Thyroid gland (tissue), 4 donors: Measurements from ENCODE around the gene WDTC1. TPM values are rescaled to one million over a fixed set of nuclear protein-coding genes. Genes with fewer than 3 reads are reported as not detected.
"Not testable (repeated sequence)": the region's sequence is repeated elsewhere in the genome, so short reads cannot be mapped to it uniquely, and the experiment has no call there.

Experiments used
- DNase-seq, 2 donors: peaks; one replicate each; pipeline ENCODE4 v3.0.0-alpha.2; 2019
- H3K27ac ChIP-seq, 3 donors: fragments of 200-600 bp; sonication (generic); 1 replicate in 2 of 3; 2 replicates in 1 of 3; pipeline ENCODE4 v1.5.1; 2016 to 2019; ENCODE audit warnings: mild to moderate bottlenecking in 1 of 3, moderate library complexity in 1 of 3
- H3K27me3 ChIP-seq: fragments of 200-600 bp; sonication (generic); one replicate; pipeline ENCODE4 v1.5.1; 2019
- H3K36me3 ChIP-seq, 2 donors: fragments of 200-600 bp; sonication (generic); one replicate each; pipeline ENCODE4 v1.5.1; 2016 to 2019
- H3K4me1 ChIP-seq, 2 donors: fragments of 200-600 bp; sonication (generic); one replicate each; pipeline ENCODE4 v1.5.1; 2017 to 2019
- H3K4me3 ChIP-seq, 3 donors: fragments of 200-600 bp; sonication (generic); replicated peaks in 1 of 3; 1 replicate in 2 of 3; 2 replicates in 1 of 3; pipeline ENCODE4 v1.5.1; 2016; ENCODE audit warnings: mild to moderate bottlenecking in 1 of 3
- H3K9me3 ChIP-seq: fragments of 200-600 bp; sonication (generic); one replicate; pipeline ENCODE4 v1.5.1; 2017
- POLR2A ChIP-seq, 2 donors: fragments of 450-650 bp; IDR thresholded peaks; one replicate each; pipeline ENCODE4 v1.6.1; 2017; ENCODE audit warnings: antibody characterized with exemption in 2 of 2, mild to moderate bottlenecking in 2 of 2, moderate library complexity in 1 of 2
- WGBS, 2 donors: methylation state at CpG; one replicate each; pipeline ENCODE4 v1.1.5; 2017; 5-methylcytosine and 5-hydroxymethylcytosine counted together
- intact Hi-C: fragments of 100-400 bp; cut with DNase I; formaldehyde crosslinking; loops from one replicate; pipeline ENCODE4 v1.15.1; 2023
- total RNA-seq, 4 donors: library from RNA; depleted of rRNA; stranded (reverse); fragments of >200 nt; gene quantifications; one replicate each; pipeline ENCODE4 v1.2.3, GENCODE V29; 2016
- TF ChIP-seq, protein P1 (sequence below), 6 experiments: fragments of 200-600 bp in 3 of 6; fragments of 450-650 bp in 3 of 6; sonication (generic) in 3 of 6; IDR thresholded peaks; one replicate each; pipeline ENCODE4 v1.5.1; 2016 to 2019; ENCODE audit warnings: antibody characterized with exemption in 6 of 6, mild to moderate bottlenecking in 2 of 6, inconsistent platforms in 1 of 6, moderate library complexity in 1 of 6

Gene WDTC1
- total RNA-seq, 4 donors from 2014 or later: 46.1 to 66.6 (median 48.1) TPM

DNA sequence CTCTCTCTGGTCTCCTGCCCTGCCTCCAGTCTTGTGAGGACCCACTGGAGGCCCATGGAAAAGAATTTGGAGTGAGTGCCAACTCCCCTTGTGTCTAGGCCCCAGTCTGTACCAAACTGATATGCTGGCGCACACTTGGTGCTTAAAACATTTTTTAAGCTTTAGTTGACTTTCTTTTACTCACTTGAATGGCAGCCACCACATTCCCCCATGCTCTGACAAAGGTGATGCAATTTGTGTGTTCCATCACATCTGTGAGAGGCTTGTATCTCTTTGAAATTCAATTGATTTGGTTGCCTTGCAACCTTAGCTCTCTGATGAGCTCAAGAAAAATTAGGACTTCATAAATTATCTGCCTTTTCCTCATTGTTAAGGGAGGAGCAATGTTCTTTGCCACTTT is 30.5 kb upstream of the WDTC1 start:
- Histone ChIP-seq H3K27ac (no peak overlapping the region), H3K9me3 (no peaks in the 10 kb centered on the region), H3K4me1 (no peaks in the 10 kb centered on the region), H3K4me3 (no peak overlapping the region), H3K27me3 (no peaks in the 10 kb centered on the region), H3K36me3 (no peaks in the 10 kb centered on the region)
- intact Hi-C loops: loop anchor here (5.0 kb wide), 1 partner anchor 78 kb away; no protein-coding TSS in a partner anchor
- WGBS, 2 donors: 94 to 95% methylated on average over 1 of the region's 1 CpG
- no peak for DNase-seq
- TF ChIP-seq, protein P1, sequence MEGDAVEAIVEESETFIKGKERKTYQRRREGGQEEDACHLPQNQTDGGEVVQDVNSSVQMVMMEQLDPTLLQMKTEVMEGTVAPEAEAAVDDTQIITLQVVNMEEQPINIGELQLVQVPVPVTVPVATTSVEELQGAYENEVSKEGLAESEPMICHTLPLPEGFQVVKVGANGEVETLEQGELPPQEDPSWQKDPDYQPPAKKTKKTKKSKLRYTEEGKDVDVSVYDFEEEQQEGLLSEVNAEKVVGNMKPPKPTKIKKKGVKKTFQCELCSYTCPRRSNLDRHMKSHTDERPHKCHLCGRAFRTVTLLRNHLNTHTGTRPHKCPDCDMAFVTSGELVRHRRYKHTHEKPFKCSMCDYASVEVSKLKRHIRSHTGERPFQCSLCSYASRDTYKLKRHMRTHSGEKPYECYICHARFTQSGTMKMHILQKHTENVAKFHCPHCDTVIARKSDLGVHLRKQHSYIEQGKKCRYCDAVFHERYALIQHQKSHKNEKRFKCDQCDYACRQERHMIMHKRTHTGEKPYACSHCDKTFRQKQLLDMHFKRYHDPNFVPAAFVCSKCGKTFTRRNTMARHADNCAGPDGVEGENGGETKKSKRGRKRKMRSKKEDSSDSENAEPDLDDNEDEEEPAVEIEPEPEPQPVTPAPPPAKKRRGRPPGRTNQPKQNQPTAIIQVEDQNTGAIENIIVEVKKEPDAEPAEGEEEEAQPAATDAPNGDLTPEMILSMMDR (IDR thresholded peaks at IDR 0.05): no peak
- TF ChIP-seq POLR2A (IDR thresholded peaks at IDR 0.05): no peak

DNA sequence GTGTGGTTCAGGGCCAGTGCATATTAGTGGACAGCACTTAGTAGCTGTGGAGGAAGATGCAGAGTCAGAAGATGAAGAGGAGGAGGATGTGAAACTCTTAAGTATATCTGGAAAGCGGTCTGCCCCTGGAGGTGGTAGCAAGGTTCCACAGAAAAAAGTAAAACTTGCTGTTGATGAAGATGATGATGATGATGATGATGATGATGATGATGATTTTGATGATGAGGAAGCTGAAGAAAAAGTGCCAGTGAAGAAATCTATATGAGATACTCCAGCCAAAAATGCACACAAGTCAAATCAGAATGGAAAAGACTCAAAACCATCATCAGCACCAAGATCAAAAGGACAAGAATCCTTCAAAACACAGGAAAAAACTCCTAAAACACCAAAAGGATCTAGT is 27.2 kb upstream of the WDTC1 start:
- H3K27me3 ChIP-seq, H3K27ac ChIP-seq, DNase-seq, H3K4me1 ChIP-seq, H3K36me3 ChIP-seq, H3K4me3 ChIP-seq, H3K9me3 ChIP-seq, intact Hi-C loops: not testable (repeated sequence)
- WGBS, 2 donors: 82 to 96% methylated on average over 1 of the region's 1 CpG

DNA sequence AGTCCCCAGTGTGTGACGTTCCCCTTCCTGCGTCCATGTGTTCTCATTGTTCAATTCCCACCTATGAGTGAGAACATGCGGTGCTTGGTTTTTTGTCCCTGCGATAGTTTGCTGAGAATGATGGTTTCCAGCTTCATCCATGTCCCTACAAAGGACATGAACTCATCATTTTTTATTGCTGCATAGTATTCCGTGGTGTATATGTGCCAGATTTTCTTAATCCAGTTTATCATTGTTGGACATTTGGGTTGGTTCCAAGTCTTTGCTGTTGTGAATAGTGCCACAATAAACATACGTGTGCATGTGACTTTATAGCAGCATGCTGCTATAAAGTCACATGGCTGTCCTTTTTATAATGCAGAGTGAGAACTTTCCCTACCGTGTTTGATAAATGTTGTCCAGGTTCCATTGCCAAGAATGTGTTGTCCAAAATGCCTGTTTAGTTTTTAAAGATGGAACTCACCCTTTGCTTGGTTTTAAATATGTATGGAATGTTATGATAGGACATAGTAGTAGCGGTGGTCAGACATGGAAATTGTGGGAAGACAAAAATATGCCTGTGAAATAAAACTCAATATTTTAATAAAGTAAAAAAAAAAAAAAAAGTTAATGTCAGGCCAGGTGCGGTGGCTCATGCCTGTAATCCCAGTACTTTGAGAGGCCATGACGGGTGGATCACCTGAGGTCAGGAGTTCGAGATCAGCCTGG is 26.1 kb upstream of the WDTC1 start:
- intact Hi-C loops: not testable (repeated sequence)
- WGBS, 2 donors: 92 to 93% methylated on average over 11 of the region's 11 CpGs

DNA sequence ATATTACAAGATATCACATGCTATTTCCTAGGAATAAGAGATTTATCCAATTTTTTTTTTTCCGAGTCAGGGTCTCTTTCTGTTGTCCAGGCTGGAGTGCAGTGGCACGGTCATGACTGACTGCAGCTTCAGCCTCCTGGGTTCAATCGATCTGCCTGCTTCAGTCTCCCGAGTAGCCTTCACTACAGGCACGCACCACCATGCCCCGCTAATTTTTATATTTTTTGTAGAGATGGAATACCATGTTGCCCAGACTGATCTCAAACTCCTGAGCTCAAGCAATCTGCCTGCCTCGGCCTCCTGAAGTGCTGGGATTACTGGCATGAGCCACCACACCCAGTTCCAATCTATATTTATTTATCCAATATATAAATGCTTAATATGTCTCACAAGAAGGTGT is 18.0 kb upstream of the WDTC1 start:
- DNase-seq: no peak
- intact Hi-C loops: no loop called here
- Histone ChIP-seq H3K4me1 (peaks cover 0 to 3% of the 10 kb centered on the region in 2 donors), H3K27me3 (no peaks in the 10 kb centered on the region), H3K36me3 (no peaks in the 10 kb centered on the region), H3K9me3 (no peaks in the 10 kb centered on the region), H3K27ac (no peak overlapping the region), H3K4me3 (no peak overlapping the region)
- TF ChIP-seq POLR2A (IDR thresholded peaks at IDR 0.05): no peak
- TF ChIP-seq, protein P1 (IDR thresholded peaks at IDR 0.05): no peak
- 90 to 92% methylated on average over 7 of the region's 7 CpGs for WGBS, 2 donors

More for the DNA sequence above, 26.1 kb upstream of the WDTC1 start:
- not testable (repeated sequence) for H3K27me3 ChIP-seq, H3K4me3 ChIP-seq, H3K4me1 ChIP-seq, DNase-seq, H3K36me3 ChIP-seq, H3K9me3 ChIP-seq, H3K27ac ChIP-seq

DNA sequence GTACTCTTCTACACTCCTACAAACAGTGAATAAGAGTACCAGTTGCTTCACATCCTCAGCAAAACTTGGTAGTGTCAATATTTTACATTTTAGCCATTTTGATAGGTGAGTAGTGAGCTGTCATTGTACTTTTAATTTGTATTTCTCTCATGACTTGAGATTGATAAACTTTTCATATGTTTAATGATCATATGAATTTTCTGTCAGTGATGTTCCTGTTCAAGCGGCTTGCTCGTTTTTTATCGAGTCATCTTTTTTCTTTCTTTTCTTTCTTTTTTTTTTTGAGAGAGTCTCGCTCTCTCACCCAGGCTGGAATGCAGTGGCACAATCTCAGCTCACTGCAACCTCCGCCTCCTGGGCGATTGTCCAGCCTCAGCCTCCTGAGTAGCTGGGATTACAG is 17.0 kb upstream of the WDTC1 start:
- no peaks in the 10 kb centered on the region for H3K27me3 ChIP-seq
- H3K4me1 ChIP-seq: peaks cover 0 to 3% of the 10 kb centered on the region in 2 donors
- intact Hi-C loops: no loop called here
- 96% methylated on average over 6 of the region's 6 CpGs for WGBS, 2 donors
- H3K27ac ChIP-seq: no peak overlapping the region
- H3K4me3 ChIP-seq: no peak overlapping the region
- TF ChIP-seq POLR2A (IDR thresholded peaks at IDR 0.05): no peak
- TF ChIP-seq, protein P1 (IDR thresholded peaks at IDR 0.05): no peak
- no peaks in the 10 kb centered on the region for H3K9me3 ChIP-seq
- no peak for DNase-seq
- H3K36me3 ChIP-seq: no peaks in the 10 kb centered on the region

DNA sequence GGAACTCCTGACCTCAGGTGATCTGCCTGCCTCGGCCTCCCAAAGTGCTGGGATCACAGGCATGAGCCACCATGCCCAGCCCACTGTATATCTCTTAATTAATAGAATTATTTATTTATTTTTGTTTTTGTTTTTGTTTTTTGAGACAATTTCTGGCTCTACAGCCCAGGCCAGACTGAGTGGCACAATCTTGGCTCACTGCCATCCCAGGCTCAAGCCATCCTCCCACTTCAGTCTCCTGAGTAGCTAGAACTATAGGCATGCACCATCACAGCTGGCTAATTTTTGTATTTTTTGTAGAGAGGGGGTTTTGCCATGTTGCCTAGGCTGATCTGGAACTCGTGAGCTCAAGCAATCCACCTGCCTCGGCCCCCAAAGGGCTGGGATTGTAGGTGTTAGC is 15.7 kb upstream of the WDTC1 start:
- DNase-seq: peak; percentile 49 to 50
- H3K36me3 ChIP-seq: no peaks in the 10 kb centered on the region
- H3K27ac ChIP-seq: no peak overlapping the region
- H3K4me3 ChIP-seq: no peak overlapping the region
- H3K27me3 ChIP-seq: no peaks in the 10 kb centered on the region
- peaks cover 0 to 3% of the 10 kb centered on the region in 2 donors for H3K4me1 ChIP-seq
- TF ChIP-seq, protein P1 (IDR thresholded peaks at IDR 0.05): no peak
- TF ChIP-seq POLR2A (IDR thresholded peaks at IDR 0.05): no peak
- H3K9me3 ChIP-seq: no peaks in the 10 kb centered on the region
- intact Hi-C loops: no loop called here
- WGBS, 2 donors: 52 to 58% methylated on average over 3 of the region's 3 CpGs
